Kidney capillary endothelial cell (primary cell): ENCODE data around the gene CDKN1A.
"Not testable (repeated sequence)": the region's sequence is repeated elsewhere in the genome, so short reads cannot be mapped to it uniquely, and the experiment has no call there.

ENCODE experiments used
- DNase-seq: peaks from one replicate; pipeline ENCODE4 v3.0.0-alpha.2; 2018; ENCODE audit warnings: low spot score

CDKN1A gene

GRCh38 chr6:36721369-36722140, 43.0 kb downstream of the CDKN1A start:
- DNase-seq, result no peak

- DNase-seq, result no peak
These were observed 43.9 kb downstream of the CDKN1A start for GRCh38 chr6:36722365-36722764.

- no peak for DNase-seq
These were observed 44.4 kb downstream of the CDKN1A start for GRCh38 chr6:36722879-36723278.

GRCh38 chr6:36723992-36724391, 45.5 kb downstream of the CDKN1A start:
- DNase-seq, result not testable (repeated sequence)

- DNase-seq, result peak; percentile 40
These were observed 46.2 kb downstream of the CDKN1A start for GRCh38 chr6:36724514-36725390.

- DNase-seq, result no peak
These were observed 47.1 kb downstream of the CDKN1A start for GRCh38 chr6:36725581-36725980.

- no peak for DNase-seq
These were observed 49.0 kb downstream of the CDKN1A start for GRCh38 chr6:36727505-36728021.

GRCh38 chr6:36728289-36729160, 50.0 kb downstream of the CDKN1A start:
- no peak for DNase-seq

- DNase-seq, result no peak
These were observed 50.6 kb downstream of the CDKN1A start for GRCh38 chr6:36729161-36729524.

GRCh38 chr6:36730424-36731380, 52.2 kb downstream of the CDKN1A start:
- DNase-seq, result no peak

- no peak for DNase-seq
These were observed 53.3 kb downstream of the CDKN1A start for GRCh38 chr6:36731622-36732310.

- no peak for DNase-seq
These were observed 54.8 kb downstream of the CDKN1A start for GRCh38 chr6:36733300-36733699.

- DNase-seq, result no peak
These were observed 56.1 kb downstream of the CDKN1A start for GRCh38 chr6:36734486-36735060.

GRCh38 chr6:36735110-36736071, 56.9 kb downstream of the CDKN1A start:
- peak; percentile 63 for DNase-seq
